ENCODE measurements around the gene OMP.

GRCh38 chr11:77057938-77058474, 44.6 kb upstream of the OMP start:
- TF ChIP-seq FOXM1 (IDR thresholded peaks at IDR 0.05; ENCODE audit: borderline replicate concordance) (no peak), SUZ12 (IDR thresholded peaks at IDR 0.05) (no peak), ARNT (IDR thresholded peaks at IDR 0.05) (no peak), SP1 (IDR thresholded peaks at IDR 0.05) (no peak), FOXA1 (IDR thresholded peaks at IDR 0.05) (no peak), BHLHE40 (IDR thresholded peaks at IDR 0.05; ENCODE audit: borderline replicate concordance) (no peak), HDGF (IDR thresholded peaks at IDR 0.05; ENCODE audit: borderline replicate concordance) (no peak), ZNF384 (IDR thresholded peaks at IDR 0.05) (no peak), LEF1 (IDR thresholded peaks at IDR 0.05; ENCODE audit: borderline replicate concordance) (no peak), L3MBTL2 (conservative IDR thresholded peaks at IDR 0.05) (no peak), NFRKB (IDR thresholded peaks at IDR 0.05) (no peak), PKNOX1 (IDR thresholded peaks at IDR 0.05) (no peak), CTBP1 (IDR thresholded peaks at IDR 0.05; ENCODE audit: borderline replicate concordance) (no peak)

All from HEK293T (cell line).